ENCODE results near the gene PIAS2.
"Not testable (repeated sequence)": the region's sequence is repeated elsewhere in the genome, so short reads cannot be mapped to it uniquely, and the experiment has no call there.

PIAS2 gene

GRCh38 chr18:46833899-46834298 lies 83.4 kb downstream of the PIAS2 start:
- TF ChIP-seq, protein P1, sequence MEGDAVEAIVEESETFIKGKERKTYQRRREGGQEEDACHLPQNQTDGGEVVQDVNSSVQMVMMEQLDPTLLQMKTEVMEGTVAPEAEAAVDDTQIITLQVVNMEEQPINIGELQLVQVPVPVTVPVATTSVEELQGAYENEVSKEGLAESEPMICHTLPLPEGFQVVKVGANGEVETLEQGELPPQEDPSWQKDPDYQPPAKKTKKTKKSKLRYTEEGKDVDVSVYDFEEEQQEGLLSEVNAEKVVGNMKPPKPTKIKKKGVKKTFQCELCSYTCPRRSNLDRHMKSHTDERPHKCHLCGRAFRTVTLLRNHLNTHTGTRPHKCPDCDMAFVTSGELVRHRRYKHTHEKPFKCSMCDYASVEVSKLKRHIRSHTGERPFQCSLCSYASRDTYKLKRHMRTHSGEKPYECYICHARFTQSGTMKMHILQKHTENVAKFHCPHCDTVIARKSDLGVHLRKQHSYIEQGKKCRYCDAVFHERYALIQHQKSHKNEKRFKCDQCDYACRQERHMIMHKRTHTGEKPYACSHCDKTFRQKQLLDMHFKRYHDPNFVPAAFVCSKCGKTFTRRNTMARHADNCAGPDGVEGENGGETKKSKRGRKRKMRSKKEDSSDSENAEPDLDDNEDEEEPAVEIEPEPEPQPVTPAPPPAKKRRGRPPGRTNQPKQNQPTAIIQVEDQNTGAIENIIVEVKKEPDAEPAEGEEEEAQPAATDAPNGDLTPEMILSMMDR (IDR thresholded peaks at IDR 0.05), result no peak
- Histone ChIP-seq H3K4me1 (ENCODE audit: control insufficient read depth in 1 of 2, insufficient read depth in 1 of 2, low read depth in 1 of 2, low read length in 1 of 2) (no peaks in the 10 kb centered on the region), H3K27me3 (no peaks in the 10 kb centered on the region), H3K9me3 (no peaks in the 10 kb centered on the region), H3K36me3 (no peaks in the 10 kb centered on the region), H3K4me3 (ENCODE audit: low read depth in 1 of 2, low read length in 1 of 2) (no peak overlapping the region), H3K27ac (no peak overlapping the region)

DNA sequence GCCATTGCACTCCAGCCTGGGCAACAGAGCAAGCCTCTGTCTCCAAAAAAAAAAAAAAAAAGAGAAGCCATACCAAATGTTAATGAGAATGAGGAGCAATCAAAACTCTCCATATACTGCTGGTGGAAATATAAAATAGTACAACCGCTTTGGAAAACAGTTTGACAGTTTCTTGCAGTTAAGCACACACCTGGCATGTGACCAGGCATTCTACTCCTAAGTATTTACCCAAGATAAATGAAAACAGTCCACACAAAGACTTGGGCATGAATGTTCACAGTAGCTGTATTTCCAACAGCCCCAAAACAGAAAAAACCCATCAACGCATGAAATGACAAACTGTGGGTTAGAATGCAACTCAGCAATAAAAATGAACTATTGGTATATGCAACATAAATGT lies 84.5 kb downstream of the PIAS2 start:
- TF ChIP-seq, protein P1 (IDR thresholded peaks at IDR 0.05), result no peak
- no peak overlapping the region for H3K27ac ChIP-seq
- no peaks in the 10 kb centered on the region for H3K27me3 ChIP-seq
- no peaks in the 10 kb centered on the region for H3K36me3 ChIP-seq
- no peaks in the 10 kb centered on the region for H3K4me1 ChIP-seq (ENCODE audit: control insufficient read depth in 1 of 2, insufficient read depth in 1 of 2, low read depth in 1 of 2, low read length in 1 of 2)
- H3K4me3 ChIP-seq (ENCODE audit: low read depth in 1 of 2, low read length in 1 of 2), result no peak overlapping the region
- H3K9me3 ChIP-seq, result no peaks in the 10 kb centered on the region

GRCh38 chr18:46832422-46832821 lies 84.9 kb downstream of the PIAS2 start:
- H3K9me3 ChIP-seq; H3K27ac ChIP-seq; H3K4me3 ChIP-seq (ENCODE audit: low read depth in 1 of 2, low read length in 1 of 2); H3K27me3 ChIP-seq; H3K36me3 ChIP-seq; H3K4me1 ChIP-seq (ENCODE audit: control insufficient read depth in 1 of 2, insufficient read depth in 1 of 2, low read depth in 1 of 2, low read length in 1 of 2): not testable (repeated sequence)

DNA sequence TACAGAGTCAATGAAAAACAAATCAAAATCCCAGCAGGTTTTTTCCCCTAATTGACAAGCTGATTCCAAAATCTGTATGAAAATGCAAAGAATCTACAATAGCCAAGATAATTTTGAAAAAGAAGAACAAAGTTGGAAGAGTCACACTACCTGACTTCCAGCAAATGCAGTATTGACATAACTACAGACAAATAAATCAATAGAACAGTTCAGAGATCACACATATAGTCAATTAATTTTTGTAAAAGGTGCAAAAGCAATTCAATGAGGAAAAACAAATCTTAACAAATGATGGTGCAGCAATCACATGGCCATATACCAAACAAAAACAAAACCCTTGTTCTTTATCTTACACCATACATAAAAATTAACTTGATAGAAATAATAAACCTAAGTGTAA lies 85.9 kb downstream of the PIAS2 start:
- no peak overlapping the region for H3K27ac ChIP-seq
- no peaks in the 10 kb centered on the region for H3K27me3 ChIP-seq
- TF ChIP-seq, protein P1 (IDR thresholded peaks at IDR 0.05), result no peak
- no peaks in the 10 kb centered on the region for H3K36me3 ChIP-seq
- H3K4me3 ChIP-seq (ENCODE audit: low read depth in 1 of 2, low read length in 1 of 2), result no peak overlapping the region
- H3K9me3 ChIP-seq, result no peaks in the 10 kb centered on the region
- H3K4me1 ChIP-seq (ENCODE audit: control insufficient read depth in 1 of 2, insufficient read depth in 1 of 2, low read depth in 1 of 2, low read length in 1 of 2), result no peaks in the 10 kb centered on the region

DNA sequence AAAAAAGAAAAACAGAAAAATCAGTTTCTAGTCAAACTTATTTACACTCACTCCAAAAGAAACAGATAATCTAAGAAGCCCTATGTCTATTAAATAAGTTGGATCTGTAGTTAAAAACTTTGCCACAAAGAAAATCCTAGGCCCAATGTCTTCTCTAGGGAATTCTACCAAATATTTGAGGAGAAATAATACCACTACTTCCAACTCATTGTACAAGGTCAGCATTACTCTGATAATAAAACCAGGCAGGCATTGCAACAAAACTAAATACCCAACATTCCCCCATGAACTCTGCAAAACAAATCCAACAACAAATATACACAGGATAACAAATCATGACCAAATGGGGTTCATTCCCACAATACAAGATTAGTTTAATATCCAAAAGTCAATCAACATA lies 86.7 kb downstream of the PIAS2 start:
- Histone ChIP-seq H3K27ac (no peak overlapping the region), H3K4me1 (ENCODE audit: control insufficient read depth in 1 of 2, insufficient read depth in 1 of 2, low read depth in 1 of 2, low read length in 1 of 2) (no peaks in the 10 kb centered on the region), H3K9me3 (no peaks in the 10 kb centered on the region), H3K27me3 (no peaks in the 10 kb centered on the region), H3K4me3 (ENCODE audit: low read depth in 1 of 2, low read length in 1 of 2) (no peak overlapping the region), H3K36me3 (no peaks in the 10 kb centered on the region)
- TF ChIP-seq, protein P1 (IDR thresholded peaks at IDR 0.05), result no peak

DNA sequence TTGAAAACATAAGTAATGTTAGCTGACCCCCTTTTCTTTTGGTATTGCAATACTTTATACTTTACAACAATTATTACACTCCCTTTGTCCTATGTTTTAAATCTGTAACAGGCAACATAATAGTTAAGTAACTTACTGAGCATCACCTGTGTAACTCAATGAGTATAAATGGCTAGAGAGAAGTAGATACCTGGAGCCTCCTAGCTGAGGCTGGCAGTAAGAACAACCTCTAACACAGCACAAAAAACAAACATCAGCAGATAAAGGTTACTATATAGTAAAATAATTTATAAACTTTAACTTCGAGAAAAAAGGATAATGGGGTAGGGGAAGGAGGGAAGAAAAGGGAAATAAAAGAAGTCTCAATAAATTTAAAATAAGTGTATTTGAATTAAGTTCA lies 87.4 kb downstream of the PIAS2 start:
- Histone ChIP-seq H3K27me3 (no peaks in the 10 kb centered on the region), H3K9me3 (no peaks in the 10 kb centered on the region), H3K36me3 (no peaks in the 10 kb centered on the region), H3K27ac (no peak overlapping the region), H3K4me3 (ENCODE audit: low read depth in 1 of 2, low read length in 1 of 2) (no peak overlapping the region), H3K4me1 (ENCODE audit: control insufficient read depth in 1 of 2, insufficient read depth in 1 of 2, low read depth in 1 of 2, low read length in 1 of 2) (no peaks in the 10 kb centered on the region)
- TF ChIP-seq, protein P1 (IDR thresholded peaks at IDR 0.05), result no peak

Measured in neutrophil (primary cell).